IMR-90 (cell line): Measurements from ENCODE around the gene EXOC4. TPM values are rescaled to one million over a fixed set of nuclear protein-coding genes. Genes with fewer than 3 reads are reported as not detected.

Source experiments
- ATAC-seq: fragments of 200-7000 bp; cut with Tn5 transposase; 2 replicates; pipeline ENCODE4 v1.9.1; 2020; ENCODE audit warnings: low read depth, mild to moderate bottlenecking, moderate library complexity
- BruUV-seq: library from RNA; stranded (reverse); fragments of 400-500 nt; replicated peaks from 2 replicates; lab custom pipeline; 2021; lab: Mats Ljungman, UMichigan
- CTCF ChIA-PET: fragments of 300-600 bp; formaldehyde crosslinking; extraction: SDS; loops from one replicate; lab custom pipeline; 2021; ENCODE audit warnings: antibody characterized with exemption; lab: Yijun Ruan, JAX
- POLR2A ChIA-PET: fragments of 300-600 bp; sonication (Branson Sonifier 250); formaldehyde crosslinking; loops from one replicate; lab custom pipeline; 2022; ENCODE audit warnings: antibody characterized with exemption; ENCODE audit not compliant: unreplicated experiment; lab: Charles Lee
- DNase-seq: peaks from one replicate; pipeline ENCODE4 v3.0.0; 2013
- H2AFZ ChIP-seq: replicated peaks from 2 replicates; pipeline ENCODE3; 2013; ENCODE audit warnings: low read length, mild to moderate bottlenecking; ENCODE audit not compliant: poor library complexity
- H2AK5ac ChIP-seq: 2 replicates; pipeline ENCODE4 v1.6.1; 2013; ENCODE audit warnings: low read depth, low read length, inconsistent platforms
- H2AK9ac ChIP-seq: replicated peaks from 2 replicates; pipeline ENCODE3; 2013; ENCODE audit warnings: mild to moderate bottlenecking, low read depth, low read length, moderate library complexity; ENCODE audit not compliant: poor library complexity
- H2BK120ac ChIP-seq: 2 replicates; pipeline ENCODE4 v1.6.1; 2013; ENCODE audit warnings: low read depth, low read length, inconsistent platforms
- H2BK15ac ChIP-seq: 3 replicates; pipeline ENCODE4 v1.6.1; 2013; ENCODE audit warnings: low read depth, low read length, inconsistent platforms
- H2BK20ac ChIP-seq: 2 replicates; pipeline ENCODE4 v1.6.1; 2013; ENCODE audit warnings: low read depth, mild to moderate bottlenecking, inconsistent platforms, low read length, moderate library complexity
- H2BK5ac ChIP-seq: 2 replicates; pipeline ENCODE4 v1.6.1; 2013; ENCODE audit warnings: mild to moderate bottlenecking, low read depth, low read length, inconsistent platforms; ENCODE audit not compliant: poor library complexity, severe bottlenecking
- H3K14ac ChIP-seq: replicated peaks from 2 replicates; pipeline ENCODE4 v1.6.1; 2013; ENCODE audit warnings: low read depth, low read length, inconsistent platforms
- H3K18ac ChIP-seq: 2 replicates; pipeline ENCODE4 v1.6.1; 2013; ENCODE audit warnings: low read depth, low read length, control low read depth
- H3K23ac ChIP-seq: 2 replicates; pipeline ENCODE4 v1.6.1; 2013; ENCODE audit warnings: low read depth, low read length, inconsistent platforms
- H3K27ac ChIP-seq: 2 replicates; pipeline ENCODE4 v1.5.1; 2013; ENCODE audit warnings: mild to moderate bottlenecking, control low read depth, low read length; ENCODE audit not compliant: insufficient read depth
- H3K27me3 ChIP-seq: 2 replicates; pipeline ENCODE4 v1.6.1; 2013; ENCODE audit warnings: low read length; ENCODE audit not compliant: control insufficient read depth, insufficient read depth
- H3K36me3 ChIP-seq: 2 replicates; pipeline ENCODE4 v1.6.1; 2013; ENCODE audit warnings: low read length, mixed read lengths; ENCODE audit not compliant: control insufficient read depth, insufficient read depth
- H3K4ac ChIP-seq: 2 replicates; pipeline ENCODE4 v1.6.1; 2013; ENCODE audit warnings: low read depth, low read length, inconsistent platforms
- H3K4me1 ChIP-seq: 2 replicates; pipeline ENCODE4 v1.6.1; 2013; ENCODE audit warnings: low read length, mixed read lengths; ENCODE audit not compliant: control insufficient read depth, insufficient read depth
- H3K4me2 ChIP-seq: 2 replicates; pipeline ENCODE4 v1.6.1; 2013; ENCODE audit warnings: low read depth, mild to moderate bottlenecking, control low read depth, low read length, moderate library complexity
- H3K4me3 ChIP-seq: 2 replicates; pipeline ENCODE4 v1.5.1; 2013; ENCODE audit warnings: low read depth, mild to moderate bottlenecking, control low read depth, low read length, moderate library complexity; ENCODE audit not compliant: insufficient read depth
- H3K56ac ChIP-seq: 2 replicates; pipeline ENCODE4 v1.6.1; 2013; ENCODE audit warnings: low read length, inconsistent platforms; ENCODE audit not compliant: insufficient read depth; ENCODE audit errors: extremely low read depth
- H3K79me1 ChIP-seq, 2 experiments: 2 replicates each; pipeline ENCODE4 v1.6.1; 2013; ENCODE audit warnings: low read length in 2 of 2, inconsistent platforms in 1 of 2, low read depth in 1 of 2
- H3K9ac ChIP-seq: 2 replicates; pipeline ENCODE4 v1.6.1; 2013; ENCODE audit warnings: low read depth, low read length, control low read depth
- H3K9me1 ChIP-seq: 2 replicates; pipeline ENCODE4 v1.6.1; 2013; ENCODE audit warnings: low read length, inconsistent platforms; ENCODE audit not compliant: insufficient read depth
- H3K9me3 ChIP-seq: 2 replicates; pipeline ENCODE4 v1.6.1; 2013; ENCODE audit warnings: low read length; ENCODE audit not compliant: control insufficient read depth, insufficient read depth
- H4K20me1 ChIP-seq: 2 replicates; pipeline ENCODE4 v1.6.1; 2013; ENCODE audit warnings: low read length, inconsistent platforms; ENCODE audit not compliant: insufficient read depth
- H4K5ac ChIP-seq: 2 replicates; pipeline ENCODE4 v1.6.1; 2013; ENCODE audit warnings: mild to moderate bottlenecking, low read depth, low read length, control low read depth
- H4K8ac ChIP-seq, 2 experiments: 2 replicates each; pipeline ENCODE4 v1.6.1; 2013; ENCODE audit warnings: low read depth in 2 of 2, low read length in 2 of 2, control low read depth in 1 of 2, inconsistent platforms in 1 of 2
- H4K91ac ChIP-seq: 2 replicates; pipeline ENCODE4 v1.6.1; 2013; ENCODE audit warnings: low read depth, low read length, inconsistent platforms; ENCODE audit not compliant: insufficient read depth
- BHLHE40 ChIP-seq: fragments of 150-350 bp; IDR thresholded peaks from 2 replicates; pipeline ENCODE4 v1.6.1; 2016; ENCODE audit warnings: mild to moderate bottlenecking, low read depth, low read length
- CHD1 ChIP-seq: IDR thresholded peaks from 2 replicates; pipeline ENCODE4 v1.6.1; 2012; ENCODE audit warnings: low read depth, low read length, improper control_type of control experiment
- FOS ChIP-seq: fragments of 150-350 bp; IDR thresholded peaks from 2 replicates; pipeline ENCODE4 v1.6.1; 2016; ENCODE audit warnings: low read depth, low read length
- MAZ ChIP-seq: IDR thresholded peaks from 2 replicates; pipeline ENCODE4 v1.6.1; 2012; ENCODE audit warnings: low read depth, mild to moderate bottlenecking, low read length, improper control_type of control experiment, moderate library complexity, borderline replicate concordance
- MXI1 ChIP-seq: IDR thresholded peaks from 2 replicates; pipeline ENCODE4 v1.6.1; 2012; ENCODE audit warnings: low read depth, mild to moderate bottlenecking, low read length, moderate library complexity, borderline replicate concordance
- RAD21 ChIP-seq: IDR thresholded peaks from 2 replicates; pipeline ENCODE4 v1.6.1; 2012; ENCODE audit warnings: low read length, improper control_type of control experiment
- WGBS, 2 experiments: methylation state at CpG; one replicate each; pipeline versions ENCODE4 v1.1.5 to v1.1.7; 2013; ENCODE audit warnings: missing lambda C conversion rate in 2 of 2; ENCODE audit not compliant: insufficient read length in 1 of 2; ENCODE audit errors: extremely low coverage in 2 of 2; 5-methylcytosine and 5-hydroxymethylcytosine counted together
- dilution Hi-C: fragments of 300-500 bp; cut with HindIII; formaldehyde crosslinking; loops from one replicate; pipeline ENCODE4 v1.14.3; 2018; ENCODE audit warnings: low sequenced_read_pairs; ENCODE audit not compliant: unreplicated experiment
- in situ Hi-C: fragments of 300-500 bp; cut with MboI; formaldehyde crosslinking; loops from 3 replicates; pipeline ENCODE4 v1.14.3; 2019; ENCODE audit warnings: low sequenced_read_pairs, inconsistent platforms, mixed read lengths
- intact Hi-C: fragments of 100-400 bp; cut with micrococcal nuclease; formaldehyde crosslinking; loops from 2 replicates; pipeline ENCODE4 v1.10.0; 2022
- polyA plus RNA-seq, 3 experiments: library from polyadenylated mRNA; depleted of rRNA; stranded (reverse); fragments of >200 nt; gene quantifications; 2 replicates each; pipeline ENCODE4 v1.2.3, GENCODE V29; 2012; ENCODE audit warnings: low replicate concordance in 1 of 3
- total RNA-seq: library from RNA; depleted of rRNA; stranded (reverse); fragments of >200 nt; gene quantifications from 2 replicates; pipeline ENCODE4 v1.2.3, GENCODE V29; 2012
- TF ChIP-seq, protein P1 (sequence below): conservative IDR thresholded peaks from 2 replicates; pipeline ENCODE4 v1.5.1; 2012; ENCODE audit warnings: mild to moderate bottlenecking, low read depth, low read length, improper control_type of control experiment

The EXOC4 gene
- total and polyA plus RNA-seq, 2 of the 4 experiments (the other 2 are of a cell fraction), result 25.4 to 94.6 TPM

DNA sequence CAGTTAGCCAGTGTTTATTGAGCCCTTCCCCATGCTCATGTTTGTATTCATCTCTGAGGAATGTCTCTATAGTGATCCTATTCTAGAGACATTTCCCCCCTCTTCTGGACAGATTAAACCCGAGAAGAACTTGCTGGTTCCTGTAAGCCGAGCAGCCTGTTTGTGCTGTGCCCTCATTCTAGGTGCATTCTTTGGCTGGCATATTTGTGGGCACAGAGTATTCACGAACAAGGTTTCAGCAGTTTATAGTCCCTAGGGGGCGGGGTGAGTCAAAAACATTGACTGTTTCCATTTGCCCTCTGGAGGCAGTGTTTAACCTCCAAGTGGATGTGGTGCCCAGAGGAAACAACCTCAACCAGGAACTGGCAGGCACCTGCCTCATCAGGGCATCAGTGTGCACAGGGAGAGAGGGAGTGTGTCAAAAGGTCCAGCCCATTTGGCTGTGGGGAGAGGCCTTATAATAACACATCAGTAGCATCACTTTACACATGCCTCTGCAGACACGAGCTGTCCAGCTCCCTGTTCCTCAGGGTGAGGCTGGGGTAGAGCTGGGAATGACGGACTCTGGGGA, 600.9 kb downstream of the EXOC4 start:
- peak overlapping the region; percentile 75 for H2AK5ac ChIP-seq
- H3K4ac ChIP-seq, result peak overlapping the region; percentile 77
- in situ Hi-C loops, result no loop called here
- H2BK5ac ChIP-seq, result peak overlapping the region; percentile 17
- H4K8ac ChIP-seq, result peak overlapping the region; percentile 6 to 73; a peak in 1 of 4 replicates
- peak overlapping the region; percentile 75; the same call in 1 of the 2 replicates for H2BK120ac ChIP-seq
- WGBS, 2 experiments, result no CpG with 5 or more reads among the region's 6 CpGs
- 0 out of 4 replicates have a peak, but pooled peaks cover 0 to 4% of the 10 kb centered on the region in 2 experiments for H3K79me1 ChIP-seq
- dilution Hi-C loops, result no loop called here
- TF ChIP-seq FOS (no peak), RAD21 (peak; percentile 49), MAZ (no peak), MXI1 (no peak), BHLHE40 (no peak), CHD1 (no peak)
- TF ChIP-seq, protein P1, sequence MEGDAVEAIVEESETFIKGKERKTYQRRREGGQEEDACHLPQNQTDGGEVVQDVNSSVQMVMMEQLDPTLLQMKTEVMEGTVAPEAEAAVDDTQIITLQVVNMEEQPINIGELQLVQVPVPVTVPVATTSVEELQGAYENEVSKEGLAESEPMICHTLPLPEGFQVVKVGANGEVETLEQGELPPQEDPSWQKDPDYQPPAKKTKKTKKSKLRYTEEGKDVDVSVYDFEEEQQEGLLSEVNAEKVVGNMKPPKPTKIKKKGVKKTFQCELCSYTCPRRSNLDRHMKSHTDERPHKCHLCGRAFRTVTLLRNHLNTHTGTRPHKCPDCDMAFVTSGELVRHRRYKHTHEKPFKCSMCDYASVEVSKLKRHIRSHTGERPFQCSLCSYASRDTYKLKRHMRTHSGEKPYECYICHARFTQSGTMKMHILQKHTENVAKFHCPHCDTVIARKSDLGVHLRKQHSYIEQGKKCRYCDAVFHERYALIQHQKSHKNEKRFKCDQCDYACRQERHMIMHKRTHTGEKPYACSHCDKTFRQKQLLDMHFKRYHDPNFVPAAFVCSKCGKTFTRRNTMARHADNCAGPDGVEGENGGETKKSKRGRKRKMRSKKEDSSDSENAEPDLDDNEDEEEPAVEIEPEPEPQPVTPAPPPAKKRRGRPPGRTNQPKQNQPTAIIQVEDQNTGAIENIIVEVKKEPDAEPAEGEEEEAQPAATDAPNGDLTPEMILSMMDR, result peak; percentile 46
- H3K4me1 ChIP-seq, result peaks cover 9% of the 10 kb centered on the region
- POLR2A ChIA-PET, result no interaction called here
- peak overlapping the region; percentile 36; the same call in 1 of the 2 replicates for H3K4me2 ChIP-seq
- no peaks in the 10 kb centered on the region for H3K27me3 ChIP-seq
- H3K36me3 ChIP-seq, result no peaks in the 10 kb centered on the region
- peaks cover 10% of the 10 kb centered on the region for H3K9me1 ChIP-seq
- peak overlapping the region; percentile 79 for H2BK20ac ChIP-seq
- BruUV-seq, result no TSS peak
- H3K18ac ChIP-seq, result peak overlapping the region; percentile 20; the same call in 1 of the 2 replicates
- no peak overlapping the region; the same call in 1 of the 2 replicates for H4K5ac ChIP-seq
- peak overlapping the region; percentile 15 for H2AFZ ChIP-seq
- ATAC-seq, result peak; percentile 91
- peak overlapping the region; percentile 22; the same call in 1 of the 3 replicates for H2BK15ac ChIP-seq
- peak overlapping the region; percentile 44 for H3K27ac ChIP-seq
- H4K91ac ChIP-seq, result peak overlapping the region; percentile 65
- no peak overlapping the region for H3K9ac ChIP-seq
- intact Hi-C loops, result loop anchor here (1.0 to 10.0 kb wide), 6 partner anchors 111 to 599 kb away; partner anchors contain the start of gene EXOC4
- peak overlapping the region; percentile 38; the same call in 1 of the 2 replicates for H3K14ac ChIP-seq
- H2AK9ac ChIP-seq, result peak overlapping the region; percentile 60
- peak; percentile 90 for DNase-seq
- no peak overlapping the region for H3K4me3 ChIP-seq
- H3K23ac ChIP-seq, result 0 out of 2 replicates have a peak overlapping the region, but pooled peaks have one; percentile 34
- H3K9me3 ChIP-seq, result no peaks in the 10 kb centered on the region
- no peaks in the 10 kb centered on the region for H4K20me1 ChIP-seq
- CTCF ChIA-PET, result interaction anchor here (0.7 to 1.2 kb wide), 5 partner anchors 10 to 420 kb away, joined by 3 to 6 read pairs (median 3); no protein-coding TSS in a partner anchor
- H3K56ac ChIP-seq, result no peak overlapping the region
